ENCODE data around the gene GLI2. TPM values are rescaled to one million over a fixed set of nuclear protein-coding genes. Genes with fewer than 3 reads are reported as not detected.
A peak's percentile ranks its signal among the peaks of the same experiment; 100 is the strongest.

GLI2 gene
- total and polyA plus RNA-seq, 2 donors (not counting 1 experiment from before 2014, with no cell fraction given): 2.8 to 3.3 TPM

DNA sequence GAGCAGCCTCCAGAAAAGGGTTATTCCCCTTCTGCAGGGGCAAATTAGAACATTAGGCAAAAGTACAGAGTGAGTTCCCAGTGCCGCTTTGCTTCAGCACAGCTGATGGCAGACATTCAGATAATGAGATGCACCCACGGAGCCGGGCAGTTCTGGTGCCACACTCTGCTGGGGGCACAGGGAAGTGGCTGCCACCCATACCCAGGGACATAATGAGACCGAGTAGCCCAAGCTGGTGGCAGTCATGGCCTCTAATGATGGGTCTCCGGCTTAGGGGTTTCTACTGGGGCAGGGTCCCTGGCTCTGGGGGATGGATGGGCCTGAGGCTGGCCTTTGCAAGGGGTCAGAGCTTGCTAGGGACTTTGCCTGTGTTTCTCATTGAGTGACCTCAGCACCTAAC lies 26.2 kb downstream of the GLI2 start:
- Histone ChIP-seq H3K27me3 (ENCODE audit: control insufficient read depth, insufficient read depth, low read length) (no peaks in the 10 kb centered on the region), H3K27ac (ENCODE audit: insufficient read depth, low read length) (no peak overlapping the region), H3K79me2 (ENCODE audit: control insufficient read depth, insufficient read depth, low read length) (peaks cover 67% of the 10 kb centered on the region), H3K9me3 (ENCODE audit: control insufficient read depth, insufficient read depth, low read depth, low read length) (no peaks in the 10 kb centered on the region), H3K36me3 (ENCODE audit: control insufficient read depth, insufficient read depth, low read length) (no peaks in the 10 kb centered on the region), H3K9ac (ENCODE audit: insufficient read depth, low read length) (no peak overlapping the region), H2AFZ (ENCODE audit: low read length) (no peak overlapping the region), H3K4me3 (replicated peaks in 1 of 4; ENCODE audit: control extremely low read depth in 1 of 4, insufficient read depth in 1 of 4, low read depth in 3 of 4, low read length in 4 of 4) (no peak overlapping the region), H4K20me1 (ENCODE audit: control insufficient read depth, extremely low read depth, insufficient read depth, low read length) (no peaks in the 10 kb centered on the region), H3K4me2 (ENCODE audit: extremely low read depth, insufficient read depth, low read length) (no peak overlapping the region), H3K4me1 (ENCODE audit: control insufficient read depth, extremely low read depth, insufficient read depth, low read length) (peaks cover 43% of the 10 kb centered on the region)
- no peak for DNase-seq (ENCODE audit: low read depth in 2 of 2)
- TF ChIP-seq CTCF (conservative IDR thresholded peaks at IDR 0.05 in 1 of 2, IDR thresholded peaks at IDR 0.05 in 1 of 2; ENCODE audit: low read depth in 1 of 2, low read length in 2 of 2): no peak
- TF ChIP-seq EZH2 (IDR thresholded peaks at IDR 0.05; ENCODE audit: low read length, missing control alignments): no peak

DNA sequence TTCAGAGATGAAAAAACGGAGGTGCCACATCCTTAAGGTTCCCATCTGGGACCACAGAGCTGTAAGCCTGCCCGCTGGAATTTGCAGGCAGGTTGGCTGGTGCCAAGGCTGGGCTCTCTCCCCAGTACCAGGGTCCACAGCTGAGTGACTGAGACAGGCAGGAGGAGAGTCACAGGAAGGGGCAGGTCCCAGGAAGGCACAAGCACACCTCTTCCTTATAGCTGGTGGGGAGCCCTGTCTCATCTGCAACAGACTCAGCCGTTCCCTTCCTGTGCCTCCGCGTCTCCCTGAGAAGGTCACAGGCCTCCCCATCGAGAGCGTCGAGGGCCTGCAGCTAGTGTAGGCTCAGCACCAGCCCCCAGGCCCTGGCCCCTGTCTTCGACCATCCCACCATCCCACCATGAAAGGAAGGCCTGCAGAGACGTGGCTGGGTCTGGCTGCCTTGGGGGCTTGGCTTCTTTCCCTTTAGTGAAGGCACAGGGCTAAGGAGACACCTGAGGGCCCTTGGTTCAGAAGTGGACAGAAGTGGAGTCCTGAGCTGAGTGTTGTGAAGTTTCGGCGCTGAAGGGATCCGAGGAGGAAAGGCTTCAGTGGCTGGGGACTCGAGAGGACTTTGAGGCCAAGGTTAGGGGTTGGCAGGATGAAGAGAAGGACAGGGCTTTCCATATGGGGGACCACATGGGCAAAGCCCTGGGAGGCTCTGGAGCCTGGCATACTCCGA lies 26.8 kb downstream of the GLI2 start:
- Histone ChIP-seq H3K9ac (ENCODE audit: insufficient read depth, low read length) (no peak overlapping the region), H3K9me3 (ENCODE audit: control insufficient read depth, insufficient read depth, low read depth, low read length) (no peaks in the 10 kb centered on the region), H2AFZ (ENCODE audit: low read length) (no peak overlapping the region), H3K4me2 (ENCODE audit: extremely low read depth, insufficient read depth, low read length) (no peak overlapping the region), H3K36me3 (ENCODE audit: control insufficient read depth, insufficient read depth, low read length) (no peaks in the 10 kb centered on the region), H3K27ac (ENCODE audit: insufficient read depth, low read length) (no peak overlapping the region), H3K27me3 (ENCODE audit: control insufficient read depth, insufficient read depth, low read length) (no peaks in the 10 kb centered on the region), H3K79me2 (ENCODE audit: control insufficient read depth, insufficient read depth, low read length) (peaks cover 70% of the 10 kb centered on the region), H4K20me1 (ENCODE audit: control insufficient read depth, extremely low read depth, insufficient read depth, low read length) (no peaks in the 10 kb centered on the region), H3K4me3 (replicated peaks in 1 of 4; ENCODE audit: control extremely low read depth in 1 of 4, insufficient read depth in 1 of 4, low read depth in 3 of 4, low read length in 4 of 4) (no peak overlapping the region), H3K4me1 (ENCODE audit: control insufficient read depth, extremely low read depth, insufficient read depth, low read length) (peaks cover 44% of the 10 kb centered on the region)
- no peak for DNase-seq (ENCODE audit: low read depth in 2 of 2)
- TF ChIP-seq CTCF (conservative IDR thresholded peaks at IDR 0.05 in 1 of 2, IDR thresholded peaks at IDR 0.05 in 1 of 2; ENCODE audit: low read depth in 1 of 2, low read length in 2 of 2) (no peak), EZH2 (IDR thresholded peaks at IDR 0.05; ENCODE audit: low read length, missing control alignments) (no peak)

DNA sequence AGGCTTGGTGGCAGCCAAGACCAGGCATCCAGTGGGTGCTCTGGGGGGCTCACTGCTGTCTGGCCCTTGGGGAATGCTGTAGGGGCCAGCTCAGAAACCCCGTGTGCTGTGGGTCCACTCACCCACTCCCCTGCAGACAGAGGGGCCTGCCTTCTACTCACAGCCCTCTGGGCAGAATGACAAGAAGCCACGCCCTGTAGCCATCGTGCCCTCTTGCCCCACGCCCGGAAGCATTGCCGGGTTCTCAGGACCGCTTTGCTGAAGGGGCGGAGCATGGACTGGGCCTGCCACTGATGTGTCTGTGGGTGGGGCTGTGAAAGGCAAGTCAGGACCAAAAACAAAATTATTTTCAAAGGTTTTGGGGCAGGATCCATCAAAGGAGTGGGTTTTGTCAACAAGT lies 27.8 kb downstream of the GLI2 start:
- Histone ChIP-seq H3K79me2 (ENCODE audit: control insufficient read depth, insufficient read depth, low read length) (peaks cover 71% of the 10 kb centered on the region), H3K4me1 (ENCODE audit: control insufficient read depth, extremely low read depth, insufficient read depth, low read length) (peaks cover 37% of the 10 kb centered on the region), H3K27ac (ENCODE audit: insufficient read depth, low read length) (no peak overlapping the region), H3K9ac (ENCODE audit: insufficient read depth, low read length) (no peak overlapping the region), H3K9me3 (ENCODE audit: control insufficient read depth, insufficient read depth, low read depth, low read length) (no peaks in the 10 kb centered on the region), H3K4me2 (ENCODE audit: extremely low read depth, insufficient read depth, low read length) (no peak overlapping the region), H4K20me1 (ENCODE audit: control insufficient read depth, extremely low read depth, insufficient read depth, low read length) (no peaks in the 10 kb centered on the region), H3K36me3 (ENCODE audit: control insufficient read depth, insufficient read depth, low read length) (no peaks in the 10 kb centered on the region), H2AFZ (ENCODE audit: low read length) (no peak overlapping the region), H3K4me3 (replicated peaks in 1 of 4; ENCODE audit: control extremely low read depth in 1 of 4, insufficient read depth in 1 of 4, low read depth in 3 of 4, low read length in 4 of 4) (no peak overlapping the region), H3K27me3 (ENCODE audit: control insufficient read depth, insufficient read depth, low read length) (no peaks in the 10 kb centered on the region)
- TF ChIP-seq EZH2 (IDR thresholded peaks at IDR 0.05; ENCODE audit: low read length, missing control alignments) (no peak), CTCF (conservative IDR thresholded peaks at IDR 0.05 in 1 of 2, IDR thresholded peaks at IDR 0.05 in 1 of 2; ENCODE audit: low read depth in 1 of 2, low read length in 2 of 2) (no peak)
- peak in 1 of 2 donors; percentile 54 for DNase-seq (ENCODE audit: low read depth in 2 of 2)

All from fibroblast of lung (primary cell).